G401.6 (cell line): ENCODE data around the gene SPTBN1.
"Not testable (repeated sequence)": the region's sequence is repeated elsewhere in the genome, so short reads cannot be mapped to it uniquely, and the experiment has no call there.

Experiments used
- FAIRE-seq: peaks from 2 replicates; lab custom pipeline; 2012; peaks lifted over from hg19 to GRCh38; lab: Jason Lieb, UNC

Gene SPTBN1

GRCh38 chr2:54471221-54471711 lies 15.1 kb downstream of the SPTBN1 start:
- FAIRE-seq: no peak

GRCh38 chr2:54473851-54474250 lies 17.7 kb downstream of the SPTBN1 start:
- FAIRE-seq: no peak

GRCh38 chr2:54475285-54475684 lies 19.2 kb downstream of the SPTBN1 start:
- FAIRE-seq: no peak

- no peak for FAIRE-seq
These were observed 19.8 kb downstream of the SPTBN1 start for GRCh38 chr2:54475919-54476318.

- no peak for FAIRE-seq
These were observed 20.7 kb downstream of the SPTBN1 start for GRCh38 chr2:54476852-54477251.

- FAIRE-seq: no peak
These were observed 21.8 kb downstream of the SPTBN1 start for GRCh38 chr2:54477896-54478295.

GRCh38 chr2:54478899-54479298 lies 22.8 kb downstream of the SPTBN1 start:
- FAIRE-seq: no peak

GRCh38 chr2:54479424-54479823 lies 23.3 kb downstream of the SPTBN1 start:
- FAIRE-seq: no peak

- no peak for FAIRE-seq
These were observed 23.9 kb downstream of the SPTBN1 start for GRCh38 chr2:54480025-54480424.

GRCh38 chr2:54481686-54482085 lies 25.6 kb downstream of the SPTBN1 start:
- no peak for FAIRE-seq

GRCh38 chr2:54482715-54483114 lies 26.6 kb downstream of the SPTBN1 start:
- FAIRE-seq: no peak

GRCh38 chr2:54483426-54483825 lies 27.3 kb downstream of the SPTBN1 start:
- FAIRE-seq: no peak

GRCh38 chr2:54485756-54486155 lies 29.6 kb downstream of the SPTBN1 start:
- not testable (repeated sequence) for FAIRE-seq

- no peak for FAIRE-seq
These were observed 30.6 kb downstream of the SPTBN1 start for GRCh38 chr2:54486766-54487165.

- no peak for FAIRE-seq
These were observed 34.7 kb downstream of the SPTBN1 start for GRCh38 chr2:54490863-54491262.

- FAIRE-seq: no peak
These were observed 36.2 kb downstream of the SPTBN1 start for GRCh38 chr2:54492335-54492734.

- no peak for FAIRE-seq
These were observed 38.0 kb downstream of the SPTBN1 start for GRCh38 chr2:54494087-54494486.

- no peak for FAIRE-seq
These were observed 40.8 kb downstream of the SPTBN1 start for GRCh38 chr2:54496920-54497319.

GRCh38 chr2:54497763-54498680 lies 41.9 kb downstream of the SPTBN1 start:
- no peak for FAIRE-seq

- no peak for FAIRE-seq
These were observed 43.5 kb downstream of the SPTBN1 start for GRCh38 chr2:54499661-54500060.

- no peak for FAIRE-seq
These were observed 44.5 kb downstream of the SPTBN1 start for GRCh38 chr2:54500404-54501205.

- FAIRE-seq: no peak
These were observed 46.6 kb downstream of the SPTBN1 start for GRCh38 chr2:54502731-54503130.

- no peak for FAIRE-seq
These were observed 47.1 kb downstream of the SPTBN1 start for GRCh38 chr2:54503192-54503591.
